ENCODE results near the gene BEND7. TPM values are rescaled to one million over a fixed set of nuclear protein-coding genes. Genes with fewer than 3 reads are reported as not detected.
A peak's percentile ranks its signal among the peaks of the same experiment; 100 is the strongest.

BEND7 gene
- total and polyA plus RNA-seq, 2 of the 8 experiments (the other 6 are each of a cell fraction or from before 2014, with no cell fraction given): 1.9 to 8.2 TPM

GRCh38 chr10:13528875-13529713 is at the start of gene BEND7 (continued):
- TF ChIP-seq CBX8 (IDR thresholded peaks at IDR 0.05; ENCODE audit: borderline replicate concordance, low read depth, low read length) (no peak), KDM4A (IDR thresholded peaks at IDR 0.05; ENCODE audit: low read depth, low read length, severe bottlenecking) (peak; percentile 42), GTF2F1 (IDR thresholded peaks at IDR 0.05; ENCODE audit: borderline replicate concordance, low read depth, low read length) (no peak), POLR2AphosphoS5 (IDR thresholded peaks at IDR 0.05; ENCODE audit: low read depth, low read length) (no peak), EP300 (IDR thresholded peaks at IDR 0.05; ENCODE audit: borderline replicate concordance in 1 of 2, low read depth in 2 of 2, low read length in 2 of 2) (no peak)
